ENCODE measurements around the gene PTDSS2. TPM values are rescaled to one million over a fixed set of nuclear protein-coding genes. Genes with fewer than 3 reads are reported as not detected.
"Not testable (repeated sequence)": the region's sequence is repeated elsewhere in the genome, so short reads cannot be mapped to it uniquely, and the experiment has no call there.

PTDSS2 gene
- total RNA-seq, 1 donor from 2014 or later = 52.4 TPM

- no peak overlapping the region for H3K27ac Mint-ChIP-seq (ENCODE audit: unreplicated experiment)
- no peaks in the 10 kb centered on the region for H3K27me3 Mint-ChIP-seq (ENCODE audit: low read depth)
- no peak for DNase-seq (ENCODE audit: low read depth, low spot score)
- H3K4me1 Mint-ChIP-seq = peaks cover 15% of the 10 kb centered on the region
- H3K36me3 Mint-ChIP-seq (ENCODE audit: low read depth) = no peaks in the 10 kb centered on the region
- no peak overlapping the region for H3K4me3 Mint-ChIP-seq
- no peak for TF ChIP-seq CTCF (conservative IDR thresholded peaks at IDR 0.05)
- no peaks in the 10 kb centered on the region for H3K9me3 Mint-ChIP-seq
Measured at GRCh38 chr11:465896-466530, 15.9 kb downstream of the PTDSS2 start.

- Mint-ChIP-seq H3K27me3 (ENCODE audit: low read depth) (no peaks in the 10 kb centered on the region), H3K36me3 (ENCODE audit: low read depth) (no peaks in the 10 kb centered on the region)
- no peak for TF ChIP-seq CTCF (conservative IDR thresholded peaks at IDR 0.05)
Measured at GRCh38 chr11:468036-468435, 18.0 kb downstream of the PTDSS2 start.

GRCh38 chr11:468493-468892 lies 18.4 kb downstream of the PTDSS2 start:
- Mint-ChIP-seq H3K36me3 (ENCODE audit: low read depth) (no peaks in the 10 kb centered on the region), H3K27me3 (ENCODE audit: low read depth) (no peaks in the 10 kb centered on the region), H3K9me3 (no peaks in the 10 kb centered on the region), H3K27ac (ENCODE audit: unreplicated experiment) (no peak overlapping the region), H3K4me3 (no peak overlapping the region), H3K4me1 (peaks cover 15% of the 10 kb centered on the region)
- DNase-seq (ENCODE audit: low read depth, low spot score) = no peak
- TF ChIP-seq CTCF (conservative IDR thresholded peaks at IDR 0.05) = no peak

More at GRCh38 chr11:468036-468435, 18.0 kb downstream of the PTDSS2 start:
- no peak overlapping the region for H3K27ac Mint-ChIP-seq (ENCODE audit: unreplicated experiment)
- no peaks in the 10 kb centered on the region for H3K9me3 Mint-ChIP-seq
- no peak overlapping the region for H3K4me3 Mint-ChIP-seq
- DNase-seq (ENCODE audit: low read depth, low spot score) = no peak
- H3K4me1 Mint-ChIP-seq = peaks cover 15% of the 10 kb centered on the region

DNA sequence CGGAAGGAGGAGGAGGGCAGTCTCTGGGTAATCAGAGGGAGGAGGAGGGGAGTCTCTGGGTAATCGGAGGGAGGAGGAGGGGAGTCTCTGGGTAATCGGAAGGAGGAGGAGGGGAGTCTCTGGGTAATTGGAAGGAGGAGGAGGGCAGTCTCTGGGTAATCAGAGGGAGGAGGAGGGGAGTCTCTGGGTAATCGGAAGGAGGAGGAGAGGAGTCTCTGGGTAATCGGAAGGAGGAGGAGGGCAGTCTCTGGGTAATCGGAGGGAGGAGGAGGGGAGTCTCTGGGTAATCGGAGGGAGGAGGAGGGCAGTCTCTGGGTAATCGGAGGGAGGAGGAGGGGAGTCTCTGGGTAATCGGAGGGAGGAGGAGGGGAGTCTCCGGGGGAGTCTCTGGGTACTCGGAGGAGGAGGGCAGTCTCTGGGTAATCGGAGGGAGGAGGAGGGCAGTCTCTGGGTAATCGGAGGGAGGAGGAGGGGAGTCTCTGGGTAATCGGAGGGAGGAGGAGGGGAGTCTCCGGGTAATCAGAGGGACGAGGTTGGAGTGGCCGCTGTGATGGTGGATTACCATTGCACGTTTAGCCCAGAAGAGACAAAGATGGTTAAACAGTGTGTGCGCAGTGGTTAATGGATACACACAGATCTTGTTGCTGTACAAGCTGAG lies 19.1 kb downstream of the PTDSS2 start:
- peaks cover 15% of the 10 kb centered on the region for H3K4me1 Mint-ChIP-seq
- H3K27me3 Mint-ChIP-seq (ENCODE audit: low read depth); H3K36me3 Mint-ChIP-seq (ENCODE audit: low read depth); DNase-seq (ENCODE audit: low read depth, low spot score); H3K4me3 Mint-ChIP-seq; H3K9me3 Mint-ChIP-seq: not testable (repeated sequence)
- H3K27ac Mint-ChIP-seq (ENCODE audit: unreplicated experiment) = peak overlapping the region; percentile 14

DNA sequence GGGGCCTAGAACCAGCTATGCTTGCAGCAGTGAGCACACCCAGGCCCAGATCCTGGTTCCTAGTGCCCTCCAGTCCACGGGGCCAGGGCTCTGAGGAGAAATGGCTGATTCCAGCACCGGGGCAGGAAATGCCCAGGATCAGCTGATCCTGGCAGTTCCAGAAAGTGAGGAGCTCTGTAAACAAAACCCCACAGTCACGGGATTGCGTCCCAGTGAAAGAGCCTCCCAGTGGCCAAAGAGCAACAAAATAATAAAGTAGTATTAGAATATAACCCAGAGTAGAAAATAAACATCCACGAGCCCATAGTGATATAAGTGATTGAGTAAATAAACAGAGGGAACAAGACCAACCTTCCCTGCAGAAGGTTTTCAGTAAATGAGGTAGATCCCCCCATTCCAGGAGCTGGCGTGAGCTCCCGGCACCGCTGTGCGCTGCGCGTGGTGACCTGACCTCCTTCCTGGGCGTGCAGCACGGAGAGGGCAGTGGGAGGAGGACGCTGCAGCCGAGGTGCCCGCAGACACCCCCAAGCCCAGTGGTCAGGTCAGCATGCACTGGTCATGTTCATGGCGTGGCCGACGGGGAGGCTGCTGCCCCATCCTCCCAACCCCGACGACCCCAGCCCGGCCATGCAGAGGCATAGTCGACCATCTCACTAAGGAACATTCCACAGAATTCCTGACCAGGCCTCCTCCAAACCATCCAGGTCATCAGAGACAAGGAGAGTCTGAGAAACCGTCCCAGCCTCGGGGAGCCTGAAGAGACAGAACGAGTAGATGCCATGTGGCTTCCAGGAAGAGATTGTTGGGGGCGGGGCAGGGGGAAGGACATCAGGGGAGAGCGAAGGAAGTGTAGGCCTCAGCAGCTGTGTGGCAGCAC lies 19.8 kb downstream of the PTDSS2 start:
- Mint-ChIP-seq H3K4me3 (no peak overlapping the region), H3K27ac (ENCODE audit: unreplicated experiment) (peak overlapping the region; percentile 14), H3K4me1 (peaks cover 15% of the 10 kb centered on the region), H3K27me3 (ENCODE audit: low read depth) (no peaks in the 10 kb centered on the region), H3K36me3 (ENCODE audit: low read depth) (no peaks in the 10 kb centered on the region), H3K9me3 (no peaks in the 10 kb centered on the region)
- no peak for TF ChIP-seq CTCF (conservative IDR thresholded peaks at IDR 0.05)
- no peak for DNase-seq (ENCODE audit: low read depth, low spot score)

Data from neural crest cell (in vitro differentiated cells).